A549 (cell line): ENCODE data around the gene RBM14. TPM values are rescaled to one million over a fixed set of nuclear protein-coding genes. Genes with fewer than 3 reads are reported as not detected.
"Not testable (repeated sequence)": the region's sequence is repeated elsewhere in the genome, so short reads cannot be mapped to it uniquely, and the experiment has no call there.

Experiments used
- ATAC-seq, 2 experiments: fragments of 200-7000 bp in 1 of 2; fragments of >200 bp in 1 of 2; cut with Nextera tagmentation in 1 of 2; cut with Tn5 transposase in 1 of 2; 3 replicates each; pipeline versions ENCODE4 v1.8.0 to v1.9.1; 2018 to 2020; ENCODE audit warnings: mild to moderate bottlenecking in 1 of 2, moderate library complexity in 1 of 2
- CTCF ChIA-PET: fragments of 300-600 bp; sonication (Branson Sonifier 250); formaldehyde crosslinking; extraction: SDS; loops from one replicate; lab custom pipeline; 2021; ENCODE audit warnings: antibody characterized with exemption, inconsistent platforms; lab: Yijun Ruan, JAX
- POLR2A ChIA-PET: fragments of 350-600 bp; formaldehyde crosslinking; extraction: SDS; loops from one replicate; lab custom pipeline; 2021; ENCODE audit warnings: antibody characterized with exemption, inconsistent platforms; lab: Yijun Ruan, JAX
- DNase-seq, 2 experiments: peaks; one replicate each; pipeline versions ENCODE4 v3.0.0 to v3.0.0-alpha.2; 2011 to 2016; ENCODE audit warnings: low read depth in 1 of 2, low spot score in 1 of 2
- FAIRE-seq: peaks from 2 replicates; lab custom pipeline; 2011; peaks lifted over from hg19 to GRCh38; lab: Jason Lieb, UNC
- H3K27ac ChIP-seq, 2 experiments: fragments of >200 bp; sonication (Bioruptor Twin); formaldehyde crosslinking; 3 replicates each; pipeline ENCODE4 v1.5.1; 2016 to 2017
- H3K4me1 ChIP-seq: fragments of >200 bp; sonication (Bioruptor Twin); formaldehyde crosslinking; 3 replicates; pipeline ENCODE4 v1.6.1; 2016
- H3K4me2 ChIP-seq: fragments of >200 bp; sonication (Bioruptor Twin); formaldehyde crosslinking; 3 replicates; pipeline ENCODE4 v1.6.1; 2016
- H3K4me3 ChIP-seq: fragments of >200 bp; sonication (Bioruptor Twin); formaldehyde crosslinking; 3 replicates; pipeline ENCODE4 v1.5.1; 2016
- H3K9me3 ChIP-seq: fragments of >200 bp; sonication (Bioruptor Twin); formaldehyde crosslinking; 3 replicates; pipeline ENCODE4 v1.6.1; 2016
- CHD4 ChIP-seq: fragments of 200-600 bp; sonication (generic); IDR thresholded peaks from 2 replicates; pipeline ENCODE4 v1.6.1; 2016; ENCODE audit warnings: antibody characterized with exemption, mild to moderate bottlenecking, borderline replicate concordance
- EHF ChIP-seq: fragments of 250-450 bp; sonication (Bioruptor Pico); IDR thresholded peaks from 2 replicates; pipeline ENCODE4 v1.5.0; 2020; ENCODE audit warnings: mild to moderate bottlenecking
- ESRRA ChIP-seq: fragments of 150-350 bp; IDR thresholded peaks from 2 replicates; pipeline ENCODE4 v1.6.1; 2014; ENCODE audit warnings: mild to moderate bottlenecking, low read length, borderline replicate concordance
- FOSB ChIP-seq: fragments of 250-450 bp; sonication (Bioruptor Pico); IDR thresholded peaks from 2 replicates; pipeline ENCODE4 v1.5.0; 2020; ENCODE audit warnings: mild to moderate bottlenecking, moderate library complexity
- FOXS1 ChIP-seq: fragments of 250-450 bp; sonication (Bioruptor Pico); IDR thresholded peaks from 2 replicates; pipeline ENCODE4 v1.5.0; 2020; ENCODE audit warnings: mild to moderate bottlenecking, moderate library complexity
- GATA3 ChIP-seq: IDR thresholded peaks from 2 replicates; pipeline ENCODE4 v1.6.1; 2012; ENCODE audit warnings: borderline replicate concordance
- HOXB13 ChIP-seq: fragments of 250-450 bp; sonication (Bioruptor Pico); IDR thresholded peaks from 2 replicates; pipeline ENCODE4 v1.5.0; 2020; ENCODE audit warnings: low read depth, mild to moderate bottlenecking, moderate library complexity
- KDM1A ChIP-seq: fragments of 200-600 bp; sonication (generic); IDR thresholded peaks from 2 replicates; pipeline ENCODE4 v1.6.1; 2016; ENCODE audit warnings: low read depth, mild to moderate bottlenecking
- KDM5A ChIP-seq: fragments of 200-600 bp; sonication (generic); IDR thresholded peaks from 2 replicates; pipeline ENCODE4 v1.6.1; 2016; ENCODE audit warnings: antibody characterized with exemption, mild to moderate bottlenecking
- MAX ChIP-seq: IDR thresholded peaks from 2 replicates; pipeline ENCODE4 v1.6.1; 2012
- MYC ChIP-seq: IDR thresholded peaks from 2 replicates; pipeline ENCODE4 v1.6.1; 2012; ENCODE audit warnings: mild to moderate bottlenecking, inconsistent platforms, low read length, improper control_type of control experiment, borderline replicate concordance
- NPAS2 ChIP-seq: fragments of 250-450 bp; sonication (Bioruptor Pico); IDR thresholded peaks from 2 replicates; pipeline ENCODE4 v1.8.0; 2022; ENCODE audit warnings: mild to moderate bottlenecking, moderate library complexity, borderline replicate concordance
- PHF8 ChIP-seq: fragments of 200-600 bp; sonication (generic); IDR thresholded peaks from 2 replicates; pipeline ENCODE4 v1.6.1; 2016; ENCODE audit warnings: low read depth, mild to moderate bottlenecking, antibody characterized with exemption, moderate library complexity, borderline replicate concordance
- POLR2A ChIP-seq: IDR thresholded peaks from 2 replicates; pipeline ENCODE4 v1.6.1; 2012; ENCODE audit warnings: mild to moderate bottlenecking, low read length
- POLR2AphosphoS2 ChIP-seq: conservative IDR thresholded peaks from 2 replicates; pipeline ENCODE4 v1.6.1; 2012; ENCODE audit warnings: low read length, improper control_type of control experiment, inconsistent platforms
- RCOR1 ChIP-seq: fragments of 150-350 bp; IDR thresholded peaks from 2 replicates; pipeline ENCODE4 v1.6.1; 2014; ENCODE audit warnings: antibody characterized with exemption, low read length, low read depth
- RNF2 ChIP-seq: fragments of 200-600 bp; sonication (generic); IDR thresholded peaks from 2 replicates; pipeline ENCODE4 v1.6.1; 2016; ENCODE audit warnings: low read depth, mild to moderate bottlenecking, antibody characterized with exemption, moderate library complexity, borderline replicate concordance
- SREBF2 ChIP-seq: fragments of 450-650 bp; IDR thresholded peaks from 2 replicates; pipeline ENCODE4 v1.6.1; 2014; ENCODE audit warnings: mild to moderate bottlenecking, moderate library complexity
- TFCP2L1 ChIP-seq: fragments of 250-450 bp; sonication (Bioruptor Pico); IDR thresholded peaks from 2 replicates; pipeline ENCODE4 v1.5.0; 2021; ENCODE audit warnings: mild to moderate bottlenecking
- ZSCAN20 ChIP-seq: fragments of 250-450 bp; sonication (Bioruptor Pico); IDR thresholded peaks from 2 replicates; pipeline ENCODE4 v1.8.0; 2022; ENCODE audit warnings: mild to moderate bottlenecking, moderate library complexity
- WGBS: methylation state at CpG from one replicate; pipeline ENCODE4 v1.1.6; 2017; ENCODE audit errors: missing lambda C conversion rate; 5-methylcytosine and 5-hydroxymethylcytosine counted together
- polyA plus RNA-seq, 4 experiments: library from polyadenylated mRNA; depleted of rRNA in 3 of 4; stranded (reverse); fragments of >200 nt; fragmentation: RNase III in 1 of 4; extraction: RNeasy Plus Mini Kit Qiagen cat#74134 plus additional on column Dnase treatment in 1 of 4; gene quantifications; 2 replicates in 3 of 4; 3 replicates in 1 of 4; pipeline ENCODE4 v1.2.3, GENCODE V29; 2011 to 2017
- TF ChIP-seq, protein P1 (sequence below): fragments of 250-450 bp; sonication (Bioruptor Pico); IDR thresholded peaks from 2 replicates; pipeline ENCODE4 v1.5.0; 2020; ENCODE audit warnings: low read depth, mild to moderate bottlenecking, moderate library complexity
- TF ChIP-seq, protein P2 (sequence below): fragments of 450-650 bp; IDR thresholded peaks from 2 replicates; pipeline ENCODE4 v1.6.1; 2014; ENCODE audit warnings: antibody characterized with exemption
- TF ChIP-seq, protein P3 (sequence below): fragments of >200 bp; sonication (Bioruptor Twin); formaldehyde crosslinking; IDR thresholded peaks from 3 replicates; pipeline ENCODE4 v1.6.1; 2016

The RBM14 gene
- polyA plus RNA-seq, 2 of the 4 experiments (the other 2 are of a cell fraction), result 33.0 to 103 TPM

DNA sequence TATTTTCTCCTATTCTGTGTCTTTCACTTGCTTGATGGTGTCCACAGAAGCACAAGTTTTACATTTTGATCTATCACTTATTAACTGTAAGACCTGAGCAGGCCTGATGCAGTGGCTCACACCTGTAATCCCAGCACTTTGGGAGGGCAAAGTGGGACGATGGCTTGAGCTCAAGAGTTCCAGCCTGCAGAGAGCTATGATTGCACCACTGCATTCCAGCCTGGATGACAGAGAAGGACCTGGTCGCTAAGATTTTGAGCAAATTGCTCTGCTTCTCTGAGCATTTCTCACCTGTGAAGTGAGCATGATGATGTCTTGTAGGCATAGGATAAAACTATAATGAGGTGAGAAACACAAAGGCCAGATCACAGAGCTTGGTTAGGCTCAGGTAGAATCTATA lies 30.3 kb upstream of the RBM14 start:
- POLR2A ChIA-PET, result interaction anchor here (1.0 kb wide), 1 partner anchor 31 kb away, joined by 3 read pairs; the partner anchor contains the start of gene RBM14
- Histone ChIP-seq H3K9me3 (peaks cover 5% of the 10 kb centered on the region; the same call in 1 of the 3 replicates), H3K4me2 (no peak overlapping the region), H3K4me3 (no peak overlapping the region), H3K27ac (no peak overlapping the region), H3K4me1 (no peaks in the 10 kb centered on the region)
- WGBS, result 13% methylated on average over 2 of the region's 2 CpGs
- CTCF ChIA-PET, result interaction anchor here (0.8 to 1.5 kb wide), 3 partner anchors 20 to 92 kb away, joined by 4 to 6 read pairs (median 5); partner anchors contain the start of gene RBM4
- TF ChIP-seq ESRRA (no peak), MAX (no peak), FOXS1 (CRISPR knock-in tag) (no peak), RCOR1 (no peak), HOXB13 (no peak), KDM1A (no peak), RNF2 (no peak), GATA3 (no peak), KDM5A (no peak), POLR2AphosphoS2 (no peak), POLR2A (no peak)
- TF ChIP-seq, protein P1, sequence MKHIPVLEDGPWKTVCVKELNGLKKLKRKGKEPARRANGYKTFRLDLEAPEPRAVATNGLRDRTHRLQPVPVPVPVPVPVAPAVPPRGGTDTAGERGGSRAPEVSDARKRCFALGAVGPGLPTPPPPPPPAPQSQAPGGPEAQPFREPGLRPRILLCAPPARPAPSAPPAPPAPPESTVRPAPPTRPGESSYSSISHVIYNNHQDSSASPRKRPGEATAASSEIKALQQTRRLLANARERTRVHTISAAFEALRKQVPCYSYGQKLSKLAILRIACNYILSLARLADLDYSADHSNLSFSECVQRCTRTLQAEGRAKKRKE (CRISPR knock-in tag), result no peak
- TF ChIP-seq, protein P2, sequence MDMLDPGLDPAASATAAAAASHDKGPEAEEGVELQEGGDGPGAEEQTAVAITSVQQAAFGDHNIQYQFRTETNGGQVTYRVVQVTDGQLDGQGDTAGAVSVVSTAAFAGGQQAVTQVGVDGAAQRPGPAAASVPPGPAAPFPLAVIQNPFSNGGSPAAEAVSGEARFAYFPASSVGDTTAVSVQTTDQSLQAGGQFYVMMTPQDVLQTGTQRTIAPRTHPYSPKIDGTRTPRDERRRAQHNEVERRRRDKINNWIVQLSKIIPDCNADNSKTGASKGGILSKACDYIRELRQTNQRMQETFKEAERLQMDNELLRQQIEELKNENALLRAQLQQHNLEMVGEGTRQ, result no peak
- peak in 1 of 2 experiments; percentile 25; a peak in 2 of 6 replicates for ATAC-seq
- no peak for FAIRE-seq
- DNase-seq, result no peak

GRCh38 chr11:66589315-66589714 lies 27.1 kb upstream of the RBM14 start:
- ATAC-seq, result not testable (repeated sequence)
- CTCF ChIA-PET, result interaction anchor here (1.5 to 9.5 kb wide), 3 partner anchors 9 to 88 kb away, joined by 3 to 89 read pairs (median 21); partner anchors contain the start of gene RBM4B

DNA sequence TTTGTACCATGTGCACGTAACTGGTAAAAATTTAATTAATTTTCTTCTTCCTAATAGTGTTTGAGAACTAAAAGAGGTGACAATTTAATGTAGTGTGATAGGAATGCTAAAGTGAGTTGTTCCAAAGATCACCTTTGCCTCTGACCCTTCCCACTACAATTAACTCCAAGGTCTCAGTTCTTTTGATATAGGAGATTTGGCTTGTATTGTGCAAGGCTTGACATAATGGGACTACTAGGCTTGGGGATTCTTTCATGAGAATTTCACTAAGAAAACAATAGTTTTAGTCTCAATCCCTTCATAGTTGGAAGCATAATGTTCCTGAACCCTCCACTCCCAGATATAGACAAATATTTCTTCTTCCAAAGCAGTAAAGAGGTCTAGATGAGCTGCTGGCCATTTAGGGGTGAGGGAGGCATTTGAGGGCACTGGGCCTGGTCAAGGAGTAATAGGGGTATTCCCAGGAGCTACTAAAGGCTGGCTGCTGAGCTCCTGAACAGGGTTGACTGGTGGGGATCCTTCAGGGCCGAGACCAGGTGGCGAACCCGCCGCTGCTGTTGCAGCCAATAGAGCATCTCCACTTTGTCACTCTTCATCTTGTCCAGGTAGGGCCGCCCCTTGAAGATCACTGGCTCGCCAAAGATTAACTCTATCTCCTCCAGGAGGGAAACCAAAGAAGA lies 26.3 kb upstream of the RBM14 start:
- ATAC-seq (no peak), DNase-seq (no peak), FAIRE-seq (no peak)
- Histone ChIP-seq H3K27ac (no peak overlapping the region), H3K4me3 (no peak overlapping the region), H3K4me1 (peaks cover 9% of the 10 kb centered on the region; the same call in 2 of the 3 replicates), H3K4me2 (no peak overlapping the region), H3K9me3 (no peaks in the 10 kb centered on the region; the same call in 2 of the 3 replicates)
- no peak for TF ChIP-seq HOXB13
- no peak for TF ChIP-seq ESRRA
- TF ChIP-seq TFCP2L1, result no peak
- TF ChIP-seq ZSCAN20 (CRISPR knock-in tag), result no peak
- no peak for TF ChIP-seq NPAS2 (CRISPR knock-in tag)
- no peak for TF ChIP-seq FOXS1 (CRISPR knock-in tag)
- no peak for TF ChIP-seq CHD4
- no peak for TF ChIP-seq MAX
- no peak for TF ChIP-seq EHF (CRISPR knock-in tag)
- TF ChIP-seq MYC, result no peak
- TF ChIP-seq, protein P2, result no peak
- TF ChIP-seq FOSB (CRISPR knock-in tag), result no peak
- TF ChIP-seq, protein P3, sequence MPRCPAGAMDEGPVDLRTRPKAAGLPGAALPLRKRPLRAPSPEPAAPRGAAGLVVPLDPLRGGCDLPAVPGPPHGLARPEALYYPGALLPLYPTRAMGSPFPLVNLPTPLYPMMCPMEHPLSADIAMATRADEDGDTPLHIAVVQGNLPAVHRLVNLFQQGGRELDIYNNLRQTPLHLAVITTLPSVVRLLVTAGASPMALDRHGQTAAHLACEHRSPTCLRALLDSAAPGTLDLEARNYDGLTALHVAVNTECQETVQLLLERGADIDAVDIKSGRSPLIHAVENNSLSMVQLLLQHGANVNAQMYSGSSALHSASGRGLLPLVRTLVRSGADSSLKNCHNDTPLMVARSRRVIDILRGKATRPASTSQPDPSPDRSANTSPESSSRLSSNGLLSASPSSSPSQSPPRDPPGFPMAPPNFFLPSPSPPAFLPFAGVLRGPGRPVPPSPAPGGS, result no peak
- no peak for TF ChIP-seq SREBF2
- no peak for TF ChIP-seq PHF8
- POLR2A ChIA-PET, result interaction anchor here (0.5 kb wide), 1 partner anchor 745 kb away, joined by 6 read pairs; no protein-coding TSS in a partner anchor
- WGBS, result 85% methylated on average over 7 of the region's 7 CpGs
- CTCF ChIA-PET, result interaction anchor here (0.6 to 9.5 kb wide), 11 partner anchors 10 to 473 kb away, joined by 3 to 89 read pairs (median 4); partner anchors contain the start of genes CTSF, MRPL11 and RBM4B

More at GRCh38 chr11:66589315-66589714, 27.1 kb upstream of the RBM14 start:
- DNase-seq, H3K4me2 ChIP-seq, H3K9me3 ChIP-seq, FAIRE-seq, H3K4me3 ChIP-seq, H3K27ac ChIP-seq, H3K4me1 ChIP-seq: not testable (repeated sequence)
- WGBS, result 57% methylated on average over 2 of the region's 2 CpGs
- POLR2A ChIA-PET, result interaction anchor here (0.5 kb wide), 1 partner anchor 744 kb away, joined by 6 read pairs; no protein-coding TSS in a partner anchor
